ENCODE measurements around the gene COBL. TPM values are rescaled to one million over a fixed set of nuclear protein-coding genes. Genes with fewer than 3 reads are reported as not detected.

Gene COBL
- total RNA-seq, 1 experiment from 2014 or later: 0.03 TPM

GRCh38 chr7:51067258-51067657, 249.4 kb downstream of the COBL start:
- no peaks in the 10 kb centered on the region for H3K27me3 ChIP-seq
- H3K9me3 ChIP-seq: no peaks in the 10 kb centered on the region; the same call in 1 of the 2 replicates
- DNase-seq: no peak
- no peaks in the 10 kb centered on the region for H3K36me3 ChIP-seq
- no peak overlapping the region for H3K4me3 ChIP-seq

- H3K4me3 ChIP-seq: no peak overlapping the region
- H3K9me3 ChIP-seq: no peaks in the 10 kb centered on the region; the same call in 1 of the 2 replicates
- H3K36me3 ChIP-seq: no peaks in the 10 kb centered on the region
- H3K27me3 ChIP-seq: no peaks in the 10 kb centered on the region
- no peak for DNase-seq
Observed at GRCh38 chr7:51066405-51066882, 250.2 kb downstream of the COBL start.

DNA sequence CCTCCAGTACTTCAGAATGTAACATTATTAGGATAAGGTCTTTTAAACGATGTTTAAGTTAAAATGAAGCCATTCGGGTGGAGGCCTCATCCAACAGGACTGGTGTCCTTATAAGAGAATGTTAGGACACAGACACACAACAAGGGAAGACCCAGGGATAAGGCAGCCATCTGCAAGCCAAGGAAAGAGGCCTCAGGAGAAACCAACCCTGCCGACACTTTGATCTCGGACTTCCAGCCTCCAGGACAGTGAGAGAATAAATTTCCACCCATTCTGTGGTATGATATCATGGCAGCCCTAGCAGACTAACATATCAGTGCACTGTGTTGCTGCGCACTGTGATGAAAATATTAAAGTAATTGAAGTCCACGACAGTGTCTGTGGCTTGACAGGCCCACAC, 250.8 kb downstream of the COBL start:
- Histone ChIP-seq H3K4me3 (no peak overlapping the region), H3K9me3 (no peaks in the 10 kb centered on the region; the same call in 1 of the 2 replicates), H3K36me3 (no peaks in the 10 kb centered on the region), H3K27me3 (no peaks in the 10 kb centered on the region)
- no peak for DNase-seq

- H3K36me3 ChIP-seq: no peaks in the 10 kb centered on the region
- H3K27me3 ChIP-seq: no peaks in the 10 kb centered on the region
- no peaks in the 10 kb centered on the region; the same call in 1 of the 2 replicates for H3K9me3 ChIP-seq
- no peak overlapping the region for H3K4me3 ChIP-seq
- DNase-seq: no peak
Observed at GRCh38 chr7:51064688-51065087, 251.9 kb downstream of the COBL start.

- H3K36me3 ChIP-seq: no peaks in the 10 kb centered on the region
- no peaks in the 10 kb centered on the region; the same call in 1 of the 2 replicates for H3K9me3 ChIP-seq
- no peak overlapping the region for H3K4me3 ChIP-seq
- no peaks in the 10 kb centered on the region for H3K27me3 ChIP-seq
- peak; percentile 89 for DNase-seq
Observed at GRCh38 chr7:51062222-51062987, 254.2 kb downstream of the COBL start.

GRCh38 chr7:51060536-51060935, 256.1 kb downstream of the COBL start:
- no peaks in the 10 kb centered on the region for H3K36me3 ChIP-seq
- no peaks in the 10 kb centered on the region for H3K27me3 ChIP-seq
- no peak overlapping the region for H3K4me3 ChIP-seq
- no peak for DNase-seq
- no peaks in the 10 kb centered on the region for H3K9me3 ChIP-seq

- Histone ChIP-seq H3K36me3 (no peaks in the 10 kb centered on the region), H3K9me3 (no peaks in the 10 kb centered on the region), H3K4me3 (no peak overlapping the region), H3K27me3 (no peaks in the 10 kb centered on the region)
- DNase-seq: no peak
Observed at GRCh38 chr7:51059504-51060142, 257.0 kb downstream of the COBL start.

- no peak for DNase-seq
- Histone ChIP-seq H3K4me3 (no peak overlapping the region), H3K9me3 (no peaks in the 10 kb centered on the region), H3K27me3 (no peaks in the 10 kb centered on the region), H3K36me3 (no peaks in the 10 kb centered on the region)
Observed at GRCh38 chr7:51058764-51059163, 257.8 kb downstream of the COBL start.

- Histone ChIP-seq H3K36me3 (no peaks in the 10 kb centered on the region), H3K27me3 (peaks cover 4% of the 10 kb centered on the region)
- no peak for DNase-seq
Observed at GRCh38 chr7:51055039-51055840, 261.4 kb downstream of the COBL start.

DNA sequence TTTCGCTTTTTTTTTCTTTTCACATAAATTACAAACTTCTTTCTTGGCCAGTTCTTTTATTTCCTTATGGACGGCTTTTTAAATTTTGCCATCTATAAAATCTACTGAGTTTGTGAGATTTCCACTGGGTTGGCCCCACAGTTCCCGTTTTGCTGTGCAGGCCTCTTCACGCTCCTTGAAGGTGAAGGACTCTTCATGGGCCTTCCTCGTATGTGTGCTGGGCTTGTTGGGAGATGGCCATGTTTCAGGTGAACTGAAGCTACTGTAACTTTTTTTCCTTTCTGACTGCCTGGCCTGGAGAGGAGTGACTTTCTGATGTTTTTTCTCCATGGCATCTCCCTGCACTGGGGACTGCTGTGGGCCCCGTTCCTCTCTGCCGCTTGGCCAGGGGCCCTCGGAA, 262.4 kb downstream of the COBL start:
- Histone ChIP-seq H3K4me3 (no peak overlapping the region), H3K9me3 (no peaks in the 10 kb centered on the region), H3K36me3 (no peaks in the 10 kb centered on the region), H3K27me3 (peaks cover 6% of the 10 kb centered on the region)
- DNase-seq: no peak

More at GRCh38 chr7:51055039-51055840, 261.4 kb downstream of the COBL start:
- Histone ChIP-seq H3K9me3 (no peaks in the 10 kb centered on the region), H3K4me3 (no peak overlapping the region)

- Histone ChIP-seq H3K27me3 (peaks cover 6% of the 10 kb centered on the region), H3K36me3 (no peaks in the 10 kb centered on the region), H3K4me3 (no peak overlapping the region), H3K9me3 (no peaks in the 10 kb centered on the region)
- no peak for DNase-seq
Observed at GRCh38 chr7:51053160-51053925, 263.3 kb downstream of the COBL start.

DNA sequence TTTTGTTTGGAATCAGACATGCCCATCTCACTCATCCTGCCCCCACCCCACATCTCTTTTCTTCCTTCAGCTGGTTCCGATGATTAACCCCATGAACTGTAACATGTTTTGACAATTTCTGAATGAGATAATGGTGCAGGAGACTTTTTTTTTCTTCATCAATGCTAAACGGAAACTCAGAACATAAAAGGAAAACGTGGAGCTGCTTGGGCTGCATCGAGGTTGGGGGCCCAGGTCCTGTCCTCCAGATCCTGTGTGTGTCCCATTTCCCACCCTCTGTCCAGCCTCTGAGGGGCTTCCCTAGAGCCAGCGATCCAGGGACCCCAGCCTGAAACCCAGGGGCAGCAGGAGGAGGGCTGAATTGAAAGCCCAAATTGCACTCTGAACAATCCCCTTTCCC, 270.1 kb downstream of the COBL start:
- peaks cover 6% of the 10 kb centered on the region for H3K27me3 ChIP-seq
- no peak for DNase-seq
- no peak overlapping the region for H3K4me3 ChIP-seq

GRCh38 chr7:51046103-51046466, 270.5 kb downstream of the COBL start:
- no peaks in the 10 kb centered on the region for H3K36me3 ChIP-seq

More for the DNA sequence above, 270.1 kb downstream of the COBL start:
- Histone ChIP-seq H3K36me3 (no peaks in the 10 kb centered on the region), H3K9me3 (no peaks in the 10 kb centered on the region)

DNA sequence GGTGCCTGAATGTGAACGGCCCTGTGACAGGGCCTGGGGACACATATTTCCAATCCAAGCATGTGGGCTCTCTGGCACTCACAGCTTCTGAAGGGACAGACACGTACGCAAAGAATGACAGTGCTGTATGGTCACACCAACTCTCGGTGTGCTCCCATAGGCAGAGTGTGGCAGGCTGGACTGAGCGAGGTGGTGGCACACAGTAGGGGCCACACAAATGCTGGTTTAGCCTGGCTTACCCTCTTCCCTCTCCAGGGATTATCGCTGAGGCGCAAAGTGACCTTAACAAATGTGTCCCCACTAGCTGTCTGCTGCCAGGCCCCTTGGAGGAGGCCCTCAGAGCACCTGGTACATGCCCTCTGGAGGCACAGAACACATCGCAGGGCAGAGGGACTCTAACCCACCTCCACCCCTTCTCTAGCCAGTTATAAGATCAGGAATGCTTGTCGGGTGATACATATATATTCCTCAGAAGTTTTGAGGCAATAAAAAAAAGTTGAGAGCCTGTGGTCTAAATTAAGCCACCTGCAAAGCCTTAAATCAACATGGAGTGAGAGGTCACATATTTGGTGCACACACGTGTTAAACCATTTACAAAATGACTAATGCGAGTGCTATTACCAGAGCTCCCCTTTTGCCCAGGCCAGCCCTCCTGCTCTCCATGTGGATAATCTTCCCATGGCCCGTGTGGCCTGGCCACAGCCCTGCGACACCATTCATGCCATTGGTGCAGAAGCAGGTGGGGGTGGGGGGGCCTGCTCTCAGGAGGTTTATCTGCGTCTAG, 271.1 kb downstream of the COBL start:
- DNase-seq: peak; percentile 75
- H3K9me3 ChIP-seq: no peaks in the 10 kb centered on the region
- H3K36me3 ChIP-seq: no peaks in the 10 kb centered on the region
- no peak overlapping the region for H3K4me3 ChIP-seq
- peaks cover 5% of the 10 kb centered on the region for H3K27me3 ChIP-seq

More at GRCh38 chr7:51046103-51046466, 270.5 kb downstream of the COBL start:
- DNase-seq: no peak
- peaks cover 6% of the 10 kb centered on the region for H3K27me3 ChIP-seq
- no peak overlapping the region for H3K4me3 ChIP-seq
- no peaks in the 10 kb centered on the region for H3K9me3 ChIP-seq

DNA sequence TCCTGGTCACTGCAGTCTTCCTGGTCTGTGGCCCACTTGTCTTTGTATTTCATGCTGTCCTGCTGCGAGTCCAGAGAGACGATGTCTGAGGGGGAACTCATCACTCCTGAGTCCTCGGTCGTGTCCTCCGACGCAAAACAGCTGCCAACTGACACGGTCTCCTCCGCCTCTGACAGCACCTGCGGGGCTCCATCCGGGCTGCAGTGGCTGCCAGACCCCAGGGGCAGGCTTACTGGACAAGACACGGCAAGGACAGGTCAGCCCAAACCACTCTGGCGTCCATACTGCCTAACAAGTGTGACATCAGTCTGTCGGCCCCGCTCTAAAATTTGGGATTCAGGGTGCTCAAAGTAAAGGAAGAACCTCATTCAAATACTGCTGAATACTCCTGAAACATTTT, 273.1 kb downstream of the COBL start:
- no peak for DNase-seq
- Histone ChIP-seq H3K9me3 (no peaks in the 10 kb centered on the region), H3K4me3 (no peak overlapping the region), H3K36me3 (no peaks in the 10 kb centered on the region), H3K27me3 (no peaks in the 10 kb centered on the region)

- Histone ChIP-seq H3K36me3 (no peaks in the 10 kb centered on the region), H3K9me3 (no peaks in the 10 kb centered on the region), H3K4me3 (no peak overlapping the region), H3K27me3 (no peaks in the 10 kb centered on the region)
- no peak for DNase-seq
Observed at GRCh38 chr7:51040787-51041186, 275.8 kb downstream of the COBL start.
